Thymus (tissue), 14 donors: ENCODE data around the gene MMD. TPM values are rescaled to one million over a fixed set of nuclear protein-coding genes. Genes with fewer than 3 reads are reported as not detected.
"Not testable (repeated sequence)": the region's sequence is repeated elsewhere in the genome, so short reads cannot be mapped to it uniquely, and the experiment has no call there.

ENCODE experiments used
- DNase-seq, 9 donors: peaks; one replicate each; pipeline ENCODE4 v3.0.0-alpha.2; 2013; ENCODE audit warnings: low spot score in 9 of 9, low read depth in 6 of 9, missing footprints in 1 of 9
- H3K27ac ChIP-seq, 2 donors: one replicate each; pipeline ENCODE4 v1.5.1; 2013; ENCODE audit warnings: control low read depth in 1 of 2, low read depth in 1 of 2, low read length in 1 of 2, mild to moderate bottlenecking in 1 of 2, moderate library complexity in 1 of 2
- H3K27me3 ChIP-seq, 2 donors: one replicate each; pipeline ENCODE4 v1.5.1; 2013; ENCODE audit warnings: low read length in 1 of 2; ENCODE audit not compliant: control insufficient read depth in 2 of 2, insufficient read depth in 1 of 2
- H3K36me3 ChIP-seq, 2 donors: one replicate each; pipeline ENCODE4 v1.5.1; 2013; ENCODE audit warnings: low read length in 1 of 2, mild to moderate bottlenecking in 1 of 2, moderate library complexity in 1 of 2; ENCODE audit not compliant: control insufficient read depth in 2 of 2, insufficient read depth in 2 of 2
- H3K4me1 ChIP-seq, 2 donors: one replicate each; pipeline ENCODE4 v1.5.1; 2013; ENCODE audit warnings: low read length in 2 of 2; ENCODE audit not compliant: control insufficient read depth in 2 of 2, insufficient read depth in 2 of 2
- H3K4me3 ChIP-seq, 2 donors: one replicate each; pipeline ENCODE4 v1.5.1; 2013; ENCODE audit warnings: low read length in 2 of 2, control low read depth in 1 of 2, mild to moderate bottlenecking in 1 of 2
- H3K9me3 ChIP-seq, 2 donors: one replicate each; pipeline ENCODE4 v1.5.1; 2013; ENCODE audit warnings: low read length in 1 of 2, mild to moderate bottlenecking in 1 of 2; ENCODE audit not compliant: control insufficient read depth in 2 of 2, insufficient read depth in 1 of 2
- WGBS: extraction: QIAGEN DNeasy Blood & Tissue Kit; methylation state at CpG from one replicate; pipeline ENCODE4 v1.1.7; 2013; 5-methylcytosine and 5-hydroxymethylcytosine counted together
- long read RNA-seq, 10 donors: transcript quantifications; one replicate each; lab custom pipeline, GENCODE V29; 2026
- polyA plus RNA-seq: library from polyadenylated mRNA; stranded (reverse); fragments of 200-250 nt; gene quantifications from one replicate; pipeline ENCODE4 v1.2.3, GENCODE V29; 2013
- total RNA-seq: library from RNA; stranded (reverse); fragments of 120-200 nt; gene quantifications from one replicate; pipeline ENCODE4 v1.2.4, GENCODE V29; 2013
- donor health status: healthy.

The MMD gene
- 9.1 TPM for total RNA-seq
- polyA plus RNA-seq: 17.0 TPM
- long read RNA-seq, donor 1: 0 reads
- long read RNA-seq, donor 2: 0 reads
- long read RNA-seq, donor 3, transcript MMD-201 (7 exons, 2,735 nt): major isoform, 8 of 9 reads
- long read RNA-seq, donor 3, partial matches to known transcripts: 0 of 9 reads
- long read RNA-seq, donor 3, other reads (novel, unspliced or antisense): 0 of 9 reads
- long read RNA-seq, donor 4, partial matches to known transcripts: 0 of 3 reads
- long read RNA-seq, donor 4, other reads (novel, unspliced or antisense): 0 of 3 reads
- long read RNA-seq, donor 5, transcript MMD-201 (7 exons, 2,735 nt): major isoform, 6 of 8 reads
- long read RNA-seq, donor 5, partial matches to known transcripts: 0 of 8 reads
- long read RNA-seq, donor 5, other reads (novel, unspliced or antisense): 0 of 8 reads
- long read RNA-seq, donor 6, transcript MMD-201 (7 exons, 2,735 nt): major isoform, 5 of 6 reads
- long read RNA-seq, donor 6, partial matches to known transcripts: 0 of 6 reads
- long read RNA-seq, donor 6, other reads (novel, unspliced or antisense): 0 of 6 reads
- long read RNA-seq, donor 7, partial matches to known transcripts: 0 of 1 reads
- long read RNA-seq, donor 7, other reads (novel, unspliced or antisense): 0 of 1 reads
- long read RNA-seq, donor 8, partial matches to known transcripts: 0 of 4 reads
- long read RNA-seq, donor 8, other reads (novel, unspliced or antisense): 0 of 4 reads
- long read RNA-seq, donor 9, partial matches to known transcripts: 0 of 1 reads
- long read RNA-seq, donor 9, other reads (novel, unspliced or antisense): 0 of 1 reads
- long read RNA-seq, donor 10, partial matches to known transcripts: 0 of 4 reads
- long read RNA-seq, donor 10, other reads (novel, unspliced or antisense): 0 of 4 reads

- WGBS: under 1% methylated on average over 62 of the region's 62 CpGs
- DNase-seq: peak in 2 of 9 donors; percentile 4 to 6
- H3K4me1 ChIP-seq: peaks cover 3 to 9% of the 10 kb centered on the region in 2 donors
These were observed at the start of gene MMD for GRCh38 chr17:55421179-55421934. Gene MMD, minus strand, starts transcription at chr17:55421835. Its CDS starts 140 bp downstream, at chr17:55421695.

GRCh38 chr17:55466671-55467070, 45.0 kb upstream of the MMD start:
- whole genome bisulfite sequencing: 85% methylated on average over 7 of the region's 7 CpGs
- no peak overlapping the region for H3K27ac ChIP-seq
- H3K4me1 ChIP-seq: no peaks in the 10 kb centered on the region
- H3K27me3 ChIP-seq: no peaks in the 10 kb centered on the region
- no peaks in the 10 kb centered on the region for H3K36me3 ChIP-seq
- H3K4me3 ChIP-seq: no peak overlapping the region
- DNase-seq: no peak
- H3K9me3 ChIP-seq: no peaks in the 10 kb centered on the region

More at GRCh38 chr17:55421179-55421934, at the start of gene MMD:
- Histone ChIP-seq H3K27me3 (no peaks in the 10 kb centered on the region), H3K27ac (peak within 1 kb of the TSS; percentile 64 to 86), H3K9me3 (no peaks in the 10 kb centered on the region), H3K4me3 (peak within 1 kb of the TSS; percentile 60 to 88), H3K36me3 (no peaks in the 10 kb centered on the region)

- not testable (repeated sequence) for H3K9me3 ChIP-seq, DNase-seq, H3K36me3 ChIP-seq, H3K4me3 ChIP-seq, H3K27me3 ChIP-seq, H3K27ac ChIP-seq, H3K4me1 ChIP-seq
- WGBS: 97% methylated on average over 4 of the region's 4 CpGs
These were observed 44.1 kb upstream of the MMD start for GRCh38 chr17:55465771-55466170.

- DNase-seq: no peak
- Histone ChIP-seq H3K27me3 (no peaks in the 10 kb centered on the region), H3K27ac (no peak overlapping the region), H3K36me3 (no peaks in the 10 kb centered on the region), H3K4me3 (no peak overlapping the region), H3K9me3 (no peaks in the 10 kb centered on the region), H3K4me1 (no peaks in the 10 kb centered on the region)
- WGBS: 9% methylated on average over 2 of the region's 2 CpGs
These were observed 42.0 kb upstream of the MMD start for GRCh38 chr17:55463600-55463999.

- H3K9me3 ChIP-seq: no peaks in the 10 kb centered on the region
- no peak for DNase-seq
These were observed 41.1 kb upstream of the MMD start for GRCh38 chr17:55462711-55463110.

GRCh38 chr17:55462234-55462633, 40.6 kb upstream of the MMD start:
- no peaks in the 10 kb centered on the region for H3K4me1 ChIP-seq
- WGBS: 87% methylated on average over 1 of the region's 1 CpG

More at GRCh38 chr17:55462711-55463110, 41.1 kb upstream of the MMD start:
- Histone ChIP-seq H3K36me3 (no peaks in the 10 kb centered on the region), H3K4me1 (no peaks in the 10 kb centered on the region), H3K27me3 (no peaks in the 10 kb centered on the region), H3K4me3 (no peak overlapping the region), H3K27ac (no peak overlapping the region)

GRCh38 chr17:55458978-55459377, 37.3 kb upstream of the MMD start:
- Histone ChIP-seq H3K4me1 (no peaks in the 10 kb centered on the region), H3K27me3 (no peaks in the 10 kb centered on the region), H3K4me3 (no peak overlapping the region), H3K27ac (no peak overlapping the region), H3K36me3 (no peaks in the 10 kb centered on the region), H3K9me3 (no peaks in the 10 kb centered on the region)
- DNase-seq: no peak
- WGBS: 95% methylated on average over 7 of the region's 7 CpGs

More at GRCh38 chr17:55462234-55462633, 40.6 kb upstream of the MMD start:
- H3K9me3 ChIP-seq: no peaks in the 10 kb centered on the region
- no peak for DNase-seq
- no peak overlapping the region for H3K4me3 ChIP-seq
- H3K27me3 ChIP-seq: no peaks in the 10 kb centered on the region
- no peaks in the 10 kb centered on the region for H3K36me3 ChIP-seq
- H3K27ac ChIP-seq: no peak overlapping the region

GRCh38 chr17:55458287-55458900, 36.8 kb upstream of the MMD start:
- 88% methylated on average over 22 of the region's 22 CpGs for WGBS

More at GRCh38 chr17:55458287-55458900, 36.8 kb upstream of the MMD start:
- DNase-seq: no peak
- Histone ChIP-seq H3K4me1 (no peaks in the 10 kb centered on the region), H3K27me3 (no peaks in the 10 kb centered on the region), H3K4me3 (no peak overlapping the region), H3K9me3 (no peaks in the 10 kb centered on the region), H3K36me3 (no peaks in the 10 kb centered on the region), H3K27ac (no peak overlapping the region)
